ENCODE results near the gene SEC23A. TPM values are rescaled to one million over a fixed set of nuclear protein-coding genes. Genes with fewer than 3 reads are reported as not detected.

SEC23A gene
- total and polyA plus RNA-seq, 2 of the 13 experiments (the other 11 are each of a cell fraction or from before 2014, with no cell fraction given) = 403 to 887 TPM

DNA sequence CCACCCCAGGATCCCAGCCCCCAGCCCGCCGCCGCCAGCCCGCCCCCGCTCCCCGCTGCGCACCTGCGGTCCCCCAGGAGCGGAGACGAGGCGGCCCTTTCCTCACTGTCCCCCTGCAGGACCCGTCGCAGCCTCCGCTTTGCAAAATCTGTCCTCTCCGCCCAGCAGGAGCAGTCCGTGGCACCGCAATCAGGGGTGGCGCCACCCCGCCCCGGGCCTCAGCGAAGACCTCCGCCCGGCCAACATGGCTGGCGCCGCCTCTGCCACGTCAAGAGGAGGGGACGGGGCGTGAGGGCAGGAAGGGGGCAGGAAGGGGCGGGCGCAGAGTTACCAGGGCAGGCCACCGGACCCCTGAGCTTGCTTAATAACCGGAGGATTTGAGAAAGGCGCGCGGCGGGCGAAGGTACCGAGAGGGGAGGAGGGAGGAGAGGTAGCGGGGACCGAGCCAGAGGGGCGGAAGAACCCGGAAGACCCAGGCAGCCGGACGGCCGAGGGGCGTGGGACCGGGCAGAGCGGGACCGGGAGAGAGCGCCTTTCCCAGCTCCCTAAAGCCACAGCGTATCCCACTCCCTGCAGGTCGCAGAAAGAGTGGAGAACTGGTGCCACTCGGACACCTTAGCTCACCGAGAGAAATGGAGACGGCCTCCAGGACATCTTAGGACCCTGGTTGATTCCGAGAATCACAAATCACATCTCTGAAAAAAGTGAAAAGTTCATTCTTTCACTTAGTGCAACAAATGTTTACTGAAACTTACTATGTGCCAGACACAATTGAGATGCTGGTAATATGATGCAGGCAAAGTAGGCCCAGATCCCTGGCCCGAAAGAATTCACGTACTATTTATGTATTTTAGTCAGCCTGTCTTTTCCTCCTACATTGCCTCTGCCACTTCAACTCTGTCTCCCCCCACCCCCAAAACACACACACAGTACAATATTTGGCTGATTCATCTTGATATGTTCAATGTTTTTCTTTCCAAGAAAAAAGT is at the start of gene SEC23A (continued):
- 0 out of 2 replicates have a peak, but pooled peaks have one; percentile 2 for TF ChIP-seq ATF7 (IDR thresholded peaks at IDR 0.05)
- TF ChIP-seq ATF7 (CRISPR knock-in tag; IDR thresholded peaks at IDR 0.05) = peak; percentile 46; the same call in 1 of the 2 replicates
- TF ChIP-seq ZNF292 (CRISPR knock-in tag; IDR thresholded peaks at IDR 0.05; ENCODE audit: borderline replicate concordance, low read depth) = peak; percentile 95
- peak; percentile 92 for TF ChIP-seq PPARG (CRISPR knock-in tag; conservative IDR thresholded peaks at IDR 0.05)
- peak; percentile 97; the same call in 1 of the 2 replicates for TF ChIP-seq ZNF558 (CRISPR knock-in tag; IDR thresholded peaks at IDR 0.05; ENCODE audit: borderline replicate concordance)
- TF ChIP-seq, protein P1, sequence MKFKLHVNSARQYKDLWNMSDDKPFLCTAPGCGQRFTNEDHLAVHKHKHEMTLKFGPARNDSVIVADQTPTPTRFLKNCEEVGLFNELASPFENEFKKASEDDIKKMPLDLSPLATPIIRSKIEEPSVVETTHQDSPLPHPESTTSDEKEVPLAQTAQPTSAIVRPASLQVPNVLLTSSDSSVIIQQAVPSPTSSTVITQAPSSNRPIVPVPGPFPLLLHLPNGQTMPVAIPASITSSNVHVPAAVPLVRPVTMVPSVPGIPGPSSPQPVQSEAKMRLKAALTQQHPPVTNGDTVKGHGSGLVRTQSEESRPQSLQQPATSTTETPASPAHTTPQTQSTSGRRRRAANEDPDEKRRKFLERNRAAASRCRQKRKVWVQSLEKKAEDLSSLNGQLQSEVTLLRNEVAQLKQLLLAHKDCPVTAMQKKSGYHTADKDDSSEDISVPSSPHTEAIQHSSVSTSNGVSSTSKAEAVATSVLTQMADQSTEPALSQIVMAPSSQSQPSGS (CRISPR knock-in tag; IDR thresholded peaks at IDR 0.05) = peak; percentile 93
- TF ChIP-seq RFXANK (CRISPR knock-in tag; IDR thresholded peaks at IDR 0.05) = peak; percentile 83; the same call in 1 of the 2 replicates
- TF ChIP-seq FOXJ3 (CRISPR knock-in tag; IDR thresholded peaks at IDR 0.05; ENCODE audit: borderline replicate concordance) = peak; percentile 74
- peak; percentile 96 for TF ChIP-seq HOXD1 (CRISPR knock-in tag; IDR thresholded peaks at IDR 0.05)
- 0 out of 2 replicates have a peak, but pooled peaks have one; percentile 60 for TF ChIP-seq ZNF251 (CRISPR knock-in tag; IDR thresholded peaks at IDR 0.05)
- TF ChIP-seq PHF21A (CRISPR knock-in tag; IDR thresholded peaks at IDR 0.05) = peak; percentile 98
- TF ChIP-seq, protein P2, sequence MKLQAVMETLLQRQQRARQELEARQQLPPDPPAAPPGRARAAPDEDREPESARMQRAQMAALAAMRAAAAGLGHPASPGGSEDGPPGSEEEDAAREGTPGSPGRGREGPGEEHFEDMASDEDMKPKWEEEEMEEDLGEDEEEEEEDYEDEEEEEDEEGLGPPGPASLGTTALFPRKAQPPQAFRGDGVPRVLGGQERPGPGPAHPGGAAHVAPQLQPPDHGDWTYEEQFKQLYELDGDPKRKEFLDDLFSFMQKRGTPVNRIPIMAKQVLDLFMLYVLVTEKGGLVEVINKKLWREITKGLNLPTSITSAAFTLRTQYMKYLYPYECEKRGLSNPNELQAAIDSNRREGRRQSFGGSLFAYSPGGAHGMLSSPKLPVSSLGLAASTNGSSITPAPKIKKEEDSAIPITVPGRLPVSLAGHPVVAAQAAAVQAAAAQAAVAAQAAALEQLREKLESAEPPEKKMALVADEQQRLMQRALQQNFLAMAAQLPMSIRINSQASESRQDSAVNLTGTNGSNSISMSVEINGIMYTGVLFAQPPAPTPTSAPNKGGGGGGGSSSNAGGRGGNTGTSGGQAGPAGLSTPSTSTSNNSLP (IDR thresholded peaks at IDR 0.05; ENCODE audit: low read depth, low read length) = peak; percentile 7; the same call in 1 of the 2 replicates
- TF ChIP-seq IRF9 (CRISPR knock-in tag; IDR thresholded peaks at IDR 0.05; ENCODE audit: borderline replicate concordance) = peak; percentile 100
- TF ChIP-seq GABPA (IDR thresholded peaks at IDR 0.05; ENCODE audit: low read depth, low read length) = peak; percentile 75
- peak; percentile 91 for TF ChIP-seq GABPA (CRISPR knock-in tag; IDR thresholded peaks at IDR 0.05; ENCODE audit: low read depth)
- TF ChIP-seq, protein P3, sequence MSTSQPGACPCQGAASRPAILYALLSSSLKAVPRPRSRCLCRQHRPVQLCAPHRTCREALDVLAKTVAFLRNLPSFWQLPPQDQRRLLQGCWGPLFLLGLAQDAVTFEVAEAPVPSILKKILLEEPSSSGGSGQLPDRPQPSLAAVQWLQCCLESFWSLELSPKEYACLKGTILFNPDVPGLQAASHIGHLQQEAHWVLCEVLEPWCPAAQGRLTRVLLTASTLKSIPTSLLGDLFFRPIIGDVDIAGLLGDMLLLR (CRISPR knock-in tag; IDR thresholded peaks at IDR 0.05) = peak; percentile 92
- TF ChIP-seq FOXK1 (CRISPR knock-in tag; IDR thresholded peaks at IDR 0.05; ENCODE audit: borderline replicate concordance, low read depth) = peak; percentile 81; the same call in 1 of the 2 replicates
- TF ChIP-seq KDM5B (CRISPR knock-in tag; IDR thresholded peaks at IDR 0.05; ENCODE audit: borderline replicate concordance) = peak; percentile 99
- TF ChIP-seq SMARCE1 (IDR thresholded peaks at IDR 0.05; ENCODE audit: borderline replicate concordance) = no peak
- TF ChIP-seq GABPB1 (CRISPR knock-in tag; IDR thresholded peaks at IDR 0.05) = peak; percentile 98
- peak; percentile 67; the same call in 1 of the 2 replicates for TF ChIP-seq ZNF652 (CRISPR knock-in tag; IDR thresholded peaks at IDR 0.05; ENCODE audit: borderline replicate concordance, low read depth)
- peak; percentile 3; the same call in 1 of the 2 replicates for TF ChIP-seq ZNF441 (CRISPR knock-in tag; IDR thresholded peaks at IDR 0.05; ENCODE audit: borderline replicate concordance)
- peak; percentile 98 for TF ChIP-seq SMYD3 (CRISPR knock-in tag; IDR thresholded peaks at IDR 0.05)
- TF ChIP-seq ZNF883 (CRISPR knock-in tag; IDR thresholded peaks at IDR 0.05; ENCODE audit: not compliant biosample characterization) = peak; percentile 100
- TF ChIP-seq ZNF83 (CRISPR knock-in tag; IDR thresholded peaks at IDR 0.05; ENCODE audit: borderline replicate concordance) = peak; percentile 99; the same call in 1 of the 2 replicates
